NCI-H2081 (cell line): ENCODE measurements around the gene OTOGL.
"Not testable (repeated sequence)": the region's sequence is repeated elsewhere in the genome, so short reads cannot be mapped to it uniquely, and the experiment has no call there.

ENCODE experiments used
- DNase-seq, 2 experiments: peaks; one replicate each; lab custom pipeline; 2025; lab: John Stamatoyannopoulos, UW

Gene OTOGL, protein sequence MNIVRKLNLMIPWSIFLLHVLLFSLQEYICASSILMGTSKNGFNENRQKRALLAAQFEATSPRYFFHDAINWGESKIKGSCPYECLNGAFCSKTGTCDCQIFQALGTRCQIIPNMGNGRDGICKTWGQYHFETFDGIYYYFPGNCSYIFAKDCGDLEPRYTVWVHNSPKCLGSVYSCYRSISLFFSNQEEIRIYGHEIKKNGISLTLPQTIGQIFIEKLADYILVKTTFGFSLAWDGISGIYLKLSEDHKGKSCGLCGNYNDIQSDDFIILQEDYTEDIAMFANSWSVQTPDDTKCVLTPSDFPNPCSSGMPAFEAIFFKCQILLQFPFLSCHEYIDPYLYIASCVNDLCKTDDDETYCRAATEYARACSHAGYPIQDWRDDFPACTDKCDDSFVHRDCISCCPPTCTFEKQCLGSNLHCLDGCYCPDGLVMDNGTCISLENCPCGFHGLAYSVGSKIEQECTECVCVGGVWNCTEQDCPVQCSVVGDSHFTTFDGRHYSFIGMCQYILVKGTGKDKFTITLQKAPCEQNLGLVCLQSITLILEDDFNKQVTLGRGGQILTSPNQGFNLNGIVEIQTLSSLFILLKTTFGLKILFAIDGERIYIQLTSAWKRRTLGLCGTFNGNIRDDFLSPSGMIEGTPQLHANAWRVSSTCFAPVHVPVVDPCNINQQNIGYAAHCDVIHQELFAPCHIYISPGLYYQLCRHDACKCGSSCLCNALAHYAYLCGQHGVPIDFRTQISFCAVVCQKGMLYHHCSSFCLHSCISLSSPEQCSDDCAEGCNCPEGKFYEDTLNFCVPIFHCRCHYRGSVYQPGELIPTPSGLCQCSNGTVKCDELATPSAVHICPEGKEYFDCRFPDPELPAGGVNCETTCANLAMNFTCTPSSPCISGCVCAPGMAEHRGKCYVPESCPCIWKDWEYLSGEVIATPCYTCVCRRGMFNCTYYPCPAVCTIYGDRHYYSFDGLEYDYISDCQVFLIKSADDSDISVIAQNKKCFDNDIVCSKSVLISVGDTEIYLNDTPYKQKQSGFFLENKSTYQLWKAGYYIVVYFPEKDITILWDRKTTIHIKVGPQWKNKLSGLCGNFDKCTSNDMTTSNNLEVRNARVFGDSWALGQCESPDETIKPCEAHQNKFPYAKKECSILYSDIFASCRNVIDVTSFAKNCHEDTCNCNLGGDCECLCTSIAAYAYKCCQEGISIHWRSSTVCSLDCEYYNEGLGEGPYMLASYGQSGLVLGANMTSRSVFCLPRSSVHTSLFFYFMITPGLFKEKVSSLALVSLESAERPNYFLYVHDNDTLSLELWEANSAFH (N-terminal part only)

DNA sequence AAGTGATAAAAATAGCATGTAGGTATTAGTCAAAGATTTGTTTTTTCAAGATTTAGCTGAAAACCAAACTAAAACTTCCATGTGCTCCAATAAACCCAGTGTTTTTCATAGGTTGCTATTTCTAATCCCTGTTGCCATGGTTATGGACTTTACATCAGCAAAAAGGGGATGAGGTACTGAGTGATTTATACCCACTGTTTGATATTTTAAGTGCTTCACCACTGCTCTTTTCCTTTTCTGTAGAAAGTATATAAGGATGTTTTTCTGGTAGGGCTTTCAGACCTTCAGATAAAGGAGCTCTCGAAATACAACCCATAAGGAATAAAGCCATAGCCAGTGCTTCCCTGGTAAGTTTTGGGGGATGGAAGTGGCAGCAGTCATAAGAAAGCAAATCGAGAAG lies at the start of gene OTOGL:
TSS of gene OTOGL (plus strand) at position 279 of the 400 bp plus-strand sequence. CDS start 109,895 bp downstream, outside the sequence.
- no peak for DNase-seq

DNA sequence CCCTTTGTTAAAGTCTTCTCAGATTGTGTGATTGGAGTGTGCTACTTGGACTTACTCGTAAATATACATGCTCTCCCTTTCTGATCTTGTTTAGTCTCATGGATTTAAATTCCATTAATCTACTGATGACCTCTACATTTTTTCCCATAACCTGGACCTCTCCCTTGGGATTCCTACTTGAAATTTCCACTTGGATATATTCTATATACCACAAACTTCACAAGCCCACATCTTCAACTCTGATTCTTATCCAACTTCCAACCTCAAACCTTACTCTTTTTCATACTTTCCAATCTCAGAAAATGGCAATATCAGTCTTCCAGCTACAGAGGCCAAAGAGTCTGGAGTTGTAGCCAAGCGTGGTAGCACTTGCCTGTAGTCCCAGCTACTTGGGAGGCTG lies 49.1 kb upstream of the OTOGL start:
- no peak for DNase-seq

DNA sequence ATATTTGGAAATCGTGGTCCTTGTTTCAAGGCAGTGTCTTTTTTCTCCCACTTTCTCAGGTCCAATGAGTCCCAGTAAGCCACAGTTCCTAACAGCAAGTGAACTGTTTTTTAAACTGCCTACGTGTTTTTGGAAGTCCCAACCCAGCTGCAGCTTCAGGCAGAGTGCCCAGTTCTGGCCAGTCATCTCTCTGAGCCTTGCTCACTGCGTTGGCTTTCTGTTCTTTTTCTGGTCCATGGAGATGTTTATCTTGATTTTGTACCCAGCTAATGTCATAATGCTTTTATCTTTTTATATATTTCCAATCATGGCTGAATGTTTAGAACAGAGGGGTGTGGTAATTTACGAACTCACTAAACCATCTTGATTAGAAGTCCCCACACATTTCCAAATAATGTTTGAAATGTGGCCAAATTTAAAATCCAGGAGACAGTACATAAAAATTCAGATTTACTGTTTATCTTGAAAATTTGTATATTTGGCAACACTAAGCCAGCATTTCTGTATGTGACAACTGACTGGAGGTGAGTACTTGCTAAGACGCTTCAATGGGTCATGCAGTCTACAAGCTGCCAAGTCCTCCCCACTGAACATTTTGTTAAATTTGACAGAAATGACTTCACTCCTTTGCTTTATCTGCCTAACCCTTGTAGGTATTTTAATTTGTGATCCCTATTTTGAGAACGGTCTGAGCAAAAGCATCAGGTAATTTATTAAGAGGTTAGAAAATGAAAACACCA lies 46.1 kb upstream of the OTOGL start:
- DNase-seq: no peak

DNA sequence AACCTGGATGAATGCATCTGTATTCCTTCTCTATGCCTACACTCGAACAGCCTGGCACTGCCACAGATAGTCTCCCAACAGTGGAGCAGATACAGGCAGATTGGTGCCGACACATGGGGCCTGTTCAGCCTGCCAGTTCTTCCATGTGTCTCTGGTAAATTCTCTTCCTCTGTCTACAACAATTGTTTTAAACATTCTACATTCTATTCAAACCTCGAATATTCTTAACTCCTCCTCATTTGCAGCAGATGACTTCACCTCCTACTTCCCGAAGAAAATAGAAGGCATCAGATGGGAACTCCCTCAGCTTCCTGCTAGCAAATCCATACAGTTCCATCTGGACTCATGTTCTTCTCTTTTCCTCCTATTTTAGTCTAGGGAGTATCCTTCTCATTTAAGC lies 43.1 kb upstream of the OTOGL start:
- DNase-seq: no peak

DNA sequence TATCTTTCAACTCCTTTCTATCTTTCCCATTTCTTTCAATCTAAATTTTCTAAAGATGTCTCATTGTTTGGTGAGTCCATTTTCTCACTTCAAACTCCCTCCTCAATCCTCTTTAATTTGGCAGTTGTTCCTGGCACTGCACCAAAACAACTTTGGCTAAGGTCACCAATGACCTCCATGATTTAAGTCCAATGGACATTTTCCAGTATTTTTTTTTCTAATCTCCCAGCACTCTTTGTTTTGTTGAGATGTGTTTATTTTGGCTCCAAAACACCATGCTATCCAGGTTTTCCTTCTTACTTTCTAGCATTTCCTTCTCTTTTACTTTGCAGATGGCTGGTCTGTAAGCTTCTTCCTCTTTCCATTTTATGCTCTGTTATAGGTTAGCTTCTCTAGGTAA lies 42.5 kb upstream of the OTOGL start:
- DNase-seq: peak in 1 of 2 experiments; percentile 25

DNA sequence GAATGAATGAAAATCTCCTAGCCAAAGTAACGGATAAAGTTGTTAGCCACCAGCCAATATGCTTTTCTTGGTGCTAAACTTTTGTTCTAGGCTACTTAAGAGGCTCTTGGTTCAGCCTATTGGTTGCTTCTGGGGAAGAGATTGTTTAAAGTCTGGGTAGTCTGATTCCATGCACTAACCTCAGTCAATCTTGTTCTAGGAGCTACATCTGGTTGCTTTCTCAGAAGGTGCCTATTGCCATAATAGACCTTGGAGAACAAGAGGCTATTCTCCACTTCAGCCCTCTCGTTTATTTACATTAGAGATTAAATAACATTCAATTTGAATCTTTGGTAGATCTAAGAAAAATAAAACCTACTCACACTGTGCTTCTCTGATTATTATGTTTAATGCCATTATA lies 40.8 kb upstream of the OTOGL start:
- no peak for DNase-seq

DNA sequence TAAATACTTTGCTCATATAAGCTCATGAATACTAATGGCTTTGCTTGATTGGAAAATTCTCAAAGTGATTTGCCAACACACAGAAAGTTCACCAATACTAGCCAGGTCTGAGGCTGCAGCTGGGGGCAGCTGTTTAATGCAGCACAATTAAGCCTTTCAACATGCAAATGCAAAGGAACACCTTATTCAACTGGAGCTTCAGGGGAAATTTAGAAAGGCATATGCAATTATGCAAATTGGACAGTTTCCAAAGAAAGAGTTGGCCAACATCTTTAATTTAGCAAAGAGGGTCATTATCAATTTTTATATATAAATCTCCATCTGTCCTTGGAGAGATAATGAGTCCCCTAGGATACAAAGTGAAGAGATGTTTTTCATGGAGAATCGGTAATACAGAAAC lies 40.2 kb upstream of the OTOGL start:
- peak in 1 of 2 experiments; percentile 21 for DNase-seq

DNA sequence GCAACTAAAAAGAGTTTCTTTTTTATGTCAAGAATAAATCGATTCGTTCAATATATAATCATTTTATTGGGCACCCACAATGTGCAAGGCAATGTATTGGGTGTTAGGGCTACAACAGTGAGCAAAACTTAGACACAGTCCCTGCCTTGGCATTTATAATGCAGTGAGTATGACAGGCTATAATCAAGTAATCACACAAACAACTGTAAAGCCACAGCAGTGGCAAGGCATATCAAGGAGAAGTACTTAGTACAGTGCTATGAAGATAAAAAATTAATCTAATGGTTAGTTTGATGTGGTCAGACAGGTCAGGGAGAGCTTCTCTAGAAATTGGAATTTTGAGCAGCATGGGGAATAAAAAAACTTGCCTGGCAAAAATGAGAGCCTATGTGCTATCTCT lies 39.5 kb upstream of the OTOGL start:
- DNase-seq: peak in 1 of 2 experiments; percentile 7

DNA sequence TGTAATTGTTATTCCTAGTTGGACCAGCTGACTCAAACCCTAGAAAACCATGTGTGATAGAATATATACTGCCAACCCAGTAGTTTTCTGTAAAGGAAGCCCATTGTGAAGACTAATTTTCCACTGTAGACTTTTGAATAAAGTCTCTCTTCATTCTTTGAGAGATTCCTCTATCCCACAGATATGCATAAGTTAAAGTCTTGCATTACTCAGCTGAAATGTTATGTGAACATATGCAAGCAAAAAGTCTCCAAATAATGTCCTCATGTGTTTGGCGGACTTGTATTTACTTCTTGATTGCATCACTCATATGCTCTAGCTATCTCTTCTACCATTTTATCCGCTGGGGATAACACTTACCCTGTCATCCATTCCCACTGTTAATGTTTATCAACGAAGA lies 35.1 kb upstream of the OTOGL start:
- DNase-seq: no peak

DNA sequence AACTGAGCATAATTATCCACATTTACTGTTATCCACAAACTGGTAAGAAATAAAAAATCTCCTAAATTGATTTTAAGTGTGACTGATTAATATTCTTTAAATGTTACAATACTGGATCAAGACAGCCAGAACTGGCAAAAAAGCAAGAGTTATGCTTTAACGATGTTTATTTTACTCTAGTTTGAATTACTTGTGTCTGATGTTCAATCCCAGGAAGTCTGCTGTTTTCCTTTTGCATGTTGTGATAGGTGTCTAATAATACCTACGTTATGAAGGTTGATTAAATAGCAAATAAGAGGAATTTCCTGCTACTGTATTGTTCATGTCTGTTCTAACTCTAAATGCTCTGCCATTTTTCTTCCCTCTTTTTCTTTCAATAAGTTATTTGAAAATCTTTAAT lies 34.4 kb upstream of the OTOGL start:
- no peak for DNase-seq

DNA sequence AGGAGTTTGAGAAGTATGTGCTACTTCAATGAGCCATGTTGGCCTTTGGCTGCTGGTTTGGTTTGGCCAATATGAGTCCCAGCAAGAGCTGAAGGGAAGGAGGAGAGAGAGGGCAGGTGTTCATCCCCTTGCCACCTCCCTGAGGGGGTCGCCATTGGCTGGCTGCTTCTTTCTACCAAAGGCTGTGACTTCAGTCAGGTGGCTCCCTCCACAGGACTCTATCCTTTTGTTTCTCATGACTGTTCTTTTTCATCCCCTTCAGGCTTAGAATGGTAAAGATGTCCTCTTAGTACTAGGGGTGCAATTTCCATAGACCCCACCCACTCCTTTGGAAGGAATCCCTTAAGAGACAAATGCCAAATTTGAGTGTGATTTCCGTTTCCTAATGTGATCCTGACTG lies 31.2 kb upstream of the OTOGL start:
- DNase-seq: no peak

DNA sequence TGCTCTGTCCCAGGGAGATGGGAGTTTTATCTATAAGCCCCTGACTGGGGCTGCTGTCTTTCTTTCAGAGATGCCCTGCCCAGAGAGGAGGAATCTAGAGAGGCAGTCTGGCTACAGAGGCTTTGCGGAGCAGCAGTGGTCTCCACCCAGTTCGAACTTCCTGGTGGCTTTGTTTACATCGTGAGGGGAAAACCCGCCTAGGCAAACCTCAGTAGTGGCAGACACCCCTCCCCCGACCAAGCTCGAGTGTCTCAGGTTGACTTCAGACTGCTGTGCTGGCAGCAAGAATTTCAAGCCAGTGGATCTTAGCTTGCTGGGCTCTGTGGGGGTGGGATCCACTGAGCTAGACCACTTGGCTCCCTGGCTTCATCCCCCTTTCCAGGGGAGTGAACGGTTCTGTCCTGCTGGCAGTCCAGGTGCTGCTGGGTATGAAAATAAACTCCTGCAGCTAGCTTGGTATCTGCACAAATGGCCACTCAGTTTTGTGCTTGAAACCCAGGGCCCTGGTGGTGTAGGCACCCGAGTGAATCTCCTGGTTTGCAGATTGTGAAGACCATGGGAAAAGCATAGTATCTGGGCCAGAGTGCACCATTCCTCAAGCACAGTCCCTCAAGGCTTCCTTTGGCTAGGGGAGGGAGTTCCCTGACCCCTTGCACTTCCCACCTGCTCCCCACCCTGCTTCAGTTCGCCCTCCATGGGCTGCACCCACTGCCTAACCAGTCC lies 15.3 kb upstream of the OTOGL start:
- DNase-seq: not testable (repeated sequence)

DNA sequence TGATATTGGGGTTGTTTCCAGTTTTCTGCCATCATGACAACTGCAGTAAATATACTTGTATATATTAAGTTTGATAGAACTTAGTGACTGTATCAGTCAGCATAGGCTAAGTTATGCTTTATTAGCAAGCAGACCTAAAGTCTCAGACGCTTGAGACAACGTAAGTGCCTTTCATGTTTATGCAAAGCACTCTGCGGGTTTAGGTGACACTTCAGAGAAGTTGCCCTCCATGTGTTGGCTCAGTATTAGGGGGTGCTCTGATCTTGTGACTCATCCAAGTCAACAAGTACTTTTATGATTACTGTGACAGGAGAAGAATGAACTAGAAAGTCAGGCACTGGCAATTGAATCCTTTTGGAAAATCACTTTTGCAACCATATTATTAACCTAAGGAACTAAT lies 13.3 kb upstream of the OTOGL start:
- DNase-seq: no peak

DNA sequence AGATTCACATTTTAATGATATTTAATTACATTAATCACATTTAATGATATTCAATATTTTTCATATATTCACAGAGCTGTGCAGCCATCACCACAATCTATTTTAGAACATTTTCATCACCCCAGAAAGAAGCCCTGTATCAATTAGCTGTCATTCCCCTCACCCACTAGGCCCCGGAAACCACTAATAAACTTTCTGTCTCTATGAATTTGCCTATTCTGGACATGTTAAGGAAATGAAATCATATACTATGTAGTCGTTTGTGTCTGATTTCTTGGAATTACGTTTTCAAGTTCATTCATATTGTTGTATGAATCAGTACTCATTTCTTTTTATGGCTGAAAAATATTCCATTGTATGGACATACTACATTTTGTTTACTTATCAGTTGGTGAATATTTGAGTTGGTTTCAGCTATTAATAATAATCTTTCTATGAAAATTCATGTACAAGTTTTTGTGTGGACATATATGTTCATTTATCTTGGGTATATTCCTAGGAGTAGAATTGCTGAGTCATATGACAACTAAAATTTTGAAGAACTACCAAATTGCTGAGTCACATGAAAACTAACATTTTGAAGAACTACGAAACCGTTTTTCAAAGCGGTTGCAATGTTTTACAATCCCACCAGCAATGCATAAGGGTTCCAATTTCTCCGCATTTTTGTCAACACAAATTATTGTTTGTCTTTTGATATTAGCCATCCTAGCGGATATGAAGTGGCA lies 11.7 kb upstream of the OTOGL start:
- DNase-seq: no peak

DNA sequence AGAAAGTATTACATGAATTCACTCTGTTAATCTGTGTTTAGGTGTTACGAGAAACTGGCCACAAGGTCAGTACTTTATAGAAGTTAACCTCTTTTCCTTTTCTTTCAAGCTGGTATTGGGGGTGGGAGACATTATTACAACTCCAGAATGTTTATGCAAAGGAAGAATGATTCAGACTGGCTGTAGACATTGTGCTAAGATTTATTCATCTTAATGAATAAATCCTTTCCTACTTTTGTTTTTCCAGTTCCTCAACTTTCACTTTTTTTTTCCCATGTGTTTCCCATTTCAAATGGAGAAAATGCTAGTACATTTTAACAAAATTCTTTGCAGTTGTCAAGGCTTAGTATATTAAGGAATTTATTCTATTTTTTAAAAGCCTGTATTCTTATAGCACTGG lies 1.3 kb downstream of the OTOGL start:
- DNase-seq: no peak

DNA sequence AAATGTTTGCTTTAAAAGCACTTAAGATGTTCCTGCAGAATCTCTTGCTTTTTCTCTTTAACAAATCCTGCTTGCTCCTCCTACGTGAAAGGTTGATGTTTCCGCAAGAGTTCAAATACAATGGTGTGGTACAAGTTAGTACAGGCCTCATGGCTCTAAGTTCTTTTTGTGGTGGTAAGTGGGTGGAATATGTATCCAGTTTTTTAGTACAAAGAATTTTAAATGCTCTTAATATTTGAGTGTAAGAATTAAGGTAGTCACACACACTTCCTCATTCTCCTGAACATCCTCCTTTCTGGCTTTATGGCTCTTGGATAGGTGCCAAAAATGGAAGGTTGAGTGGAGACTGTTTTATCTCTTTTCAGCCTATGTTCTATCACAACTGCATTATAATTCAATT lies 1.8 kb downstream of the OTOGL start:
- no peak for DNase-seq

DNA sequence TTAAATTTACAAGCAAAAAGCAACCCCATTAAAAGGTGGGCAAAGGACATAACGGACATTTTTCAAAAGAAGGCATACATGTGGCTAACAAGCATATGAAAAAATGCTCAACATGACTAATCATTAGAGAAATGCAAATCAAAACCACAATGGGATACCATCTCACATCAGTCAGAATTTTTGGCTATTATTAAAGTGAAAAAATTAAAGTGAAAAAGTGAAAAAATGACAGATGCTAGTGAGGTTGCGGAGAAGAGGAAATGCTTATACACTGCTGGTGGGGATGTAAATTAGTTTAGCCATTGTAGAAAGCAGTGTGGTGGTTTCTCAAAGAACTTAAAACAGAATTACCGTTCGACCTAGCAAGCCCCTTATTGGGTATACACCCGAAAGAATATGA lies 7.9 kb downstream of the OTOGL start:
- no peak for DNase-seq

DNA sequence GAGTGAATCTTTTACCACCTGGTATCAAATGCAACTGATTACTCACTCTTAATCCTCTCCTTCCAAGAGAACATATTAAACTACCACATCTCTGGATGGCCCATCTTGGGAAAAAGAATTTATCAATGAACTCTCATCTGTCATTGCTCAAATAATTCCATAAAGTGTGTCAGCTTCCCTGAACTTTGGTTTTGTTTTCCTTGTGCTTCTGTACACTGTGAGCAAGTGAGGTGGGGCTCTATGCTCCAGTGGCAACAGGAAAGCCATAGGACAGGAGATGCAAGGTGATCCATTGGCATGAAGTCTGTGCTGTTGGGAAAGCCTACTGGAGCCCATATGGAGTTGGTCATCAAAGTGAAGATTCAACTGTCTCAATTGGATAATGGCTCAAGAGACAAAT lies 17.4 kb downstream of the OTOGL start:
- DNase-seq: no peak

DNA sequence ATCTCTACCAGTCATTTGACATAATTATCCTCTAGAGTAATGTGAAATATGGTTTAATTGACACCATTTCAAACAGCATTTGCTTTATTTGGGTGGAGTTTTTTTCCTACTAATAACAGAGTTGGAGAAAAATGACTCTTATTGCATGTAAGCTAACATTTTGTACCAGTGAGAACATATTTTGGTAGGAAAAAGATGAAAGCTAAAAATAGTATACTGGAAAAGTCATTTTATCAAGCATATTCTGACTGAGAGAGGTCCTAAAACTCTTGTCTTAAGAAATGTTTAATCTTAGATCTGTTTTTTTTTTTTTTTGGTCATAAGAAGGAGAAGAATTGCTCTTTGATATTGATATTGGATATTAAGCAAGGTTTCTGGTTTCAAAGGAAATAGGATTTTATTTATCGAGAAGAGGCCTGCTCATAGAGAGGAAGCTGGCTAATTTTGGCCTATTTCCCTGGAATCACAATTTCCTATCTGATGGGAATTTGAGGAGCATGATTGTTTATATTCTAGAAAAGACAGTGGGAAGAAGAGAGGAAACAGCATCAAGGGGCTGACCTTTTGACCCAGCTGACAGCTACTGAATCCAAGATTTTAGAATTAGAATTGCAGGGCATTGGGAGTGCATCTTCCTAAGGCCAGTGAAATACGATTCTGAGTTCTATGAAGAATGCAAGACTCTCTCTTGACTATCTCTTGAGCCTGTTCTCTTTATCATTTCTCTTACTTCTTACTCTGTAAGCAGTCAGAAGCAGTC lies 19.4 kb downstream of the OTOGL start:
- no peak for DNase-seq
